ENCODE results near the gene CCDC121.
A peak's percentile ranks its signal among the peaks of the same experiment; 100 is the strongest.
"Not testable (repeated sequence)": the region's sequence is repeated elsewhere in the genome, so short reads cannot be mapped to it uniquely, and the experiment has no call there.

CCDC121 gene

DNA sequence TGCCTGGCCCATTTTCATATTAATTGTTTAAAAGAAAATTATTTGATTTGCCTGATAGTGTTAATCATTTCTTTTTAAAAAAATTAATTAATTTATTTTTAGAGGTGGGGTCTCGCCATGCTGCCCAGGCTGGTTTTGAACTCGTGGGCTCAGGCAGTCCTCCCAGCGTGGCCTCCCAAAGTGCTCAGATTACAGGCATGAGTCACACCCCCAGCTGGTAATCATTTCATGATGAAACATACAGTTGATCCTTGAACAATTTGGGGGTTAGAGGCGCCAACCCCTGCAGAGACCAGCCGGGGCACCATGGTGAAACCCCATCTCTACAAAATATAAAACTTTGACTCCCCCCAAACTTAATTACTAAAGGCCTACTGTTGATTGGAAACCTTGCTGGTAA lies 8.0 kb upstream of the CCDC121 start:
- DNase-seq: peak; percentile 20

DNA sequence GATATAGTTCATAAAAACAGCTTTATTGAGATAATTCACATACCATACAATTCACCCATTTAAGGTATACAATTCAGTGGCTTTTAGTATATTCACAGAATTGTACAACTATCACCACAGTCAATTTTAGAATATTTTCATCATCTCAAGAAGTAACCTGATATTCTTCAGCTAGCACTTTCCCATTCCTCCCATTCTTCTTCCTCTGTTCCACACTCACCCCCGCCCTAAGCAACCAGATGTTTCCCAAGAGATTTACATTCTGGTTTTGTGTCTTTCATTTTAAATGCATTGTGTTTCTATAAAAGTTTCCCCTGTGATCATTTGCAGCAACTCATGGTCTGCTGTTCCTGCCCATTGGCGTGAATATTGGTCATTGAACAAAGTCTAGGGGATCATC lies 5.5 kb upstream of the CCDC121 start:
- DNase-seq: no peak

DNA sequence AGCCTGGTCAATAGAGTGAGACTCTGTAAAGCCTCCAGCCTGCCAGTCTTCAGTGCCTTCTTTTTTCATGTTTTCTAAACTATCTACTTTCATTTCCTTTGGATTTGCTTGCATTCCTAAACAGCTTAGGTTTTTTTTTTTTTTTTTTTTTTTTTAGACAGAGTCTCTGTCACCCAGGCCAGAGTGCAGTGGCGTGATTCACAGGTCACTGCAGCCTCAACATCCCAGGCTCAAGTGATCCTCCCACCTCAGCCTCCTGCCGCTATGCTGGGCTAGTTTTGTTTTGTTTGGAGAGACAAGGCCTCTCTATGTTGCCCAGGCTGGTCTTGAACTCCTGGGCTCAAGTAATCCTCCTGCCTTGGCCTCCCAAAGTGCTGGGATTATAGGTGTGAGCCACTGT lies 1.4 kb upstream of the CCDC121 start:
- DNase-seq: not testable (repeated sequence)

DNA sequence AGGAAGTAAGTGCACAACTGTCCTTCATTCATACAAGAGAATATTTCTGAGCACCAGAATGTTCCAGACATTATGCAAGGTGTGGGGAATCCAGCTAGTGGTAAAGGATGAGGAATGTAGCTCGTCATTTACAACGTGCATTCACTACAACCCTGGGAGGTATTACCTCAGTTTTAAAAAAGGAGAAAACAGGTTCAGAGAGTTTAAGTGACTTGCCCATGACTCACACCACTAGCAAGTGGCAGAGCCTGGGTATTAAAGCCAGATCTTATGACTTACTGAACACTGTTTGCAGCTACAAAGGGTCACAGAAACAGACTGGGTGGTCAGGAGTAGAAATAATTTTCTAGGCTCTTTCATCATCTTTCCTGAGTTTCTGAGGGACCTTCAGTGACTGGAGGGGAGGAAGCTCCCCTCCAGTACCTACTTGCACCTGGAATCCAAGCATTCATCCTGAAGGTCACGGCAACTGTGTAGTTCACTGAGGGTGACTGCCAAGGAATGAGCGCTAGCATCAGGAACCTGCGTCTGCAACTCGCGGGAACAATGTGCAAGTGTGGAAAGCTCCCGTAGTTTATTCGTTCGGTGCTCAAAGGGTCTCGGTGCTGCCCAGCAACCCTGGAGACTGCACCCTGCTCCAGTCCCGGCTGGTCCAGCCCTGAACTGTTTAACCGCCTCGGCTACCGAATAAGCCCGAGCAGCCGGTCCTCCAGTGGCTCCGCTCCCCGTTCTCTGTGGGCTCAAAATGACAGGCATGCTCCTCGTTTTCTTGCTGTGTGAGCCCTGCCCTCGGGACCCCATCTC lies 647 bp downstream of the CCDC121 start:
- DNase-seq: peak; percentile 79

DNA sequence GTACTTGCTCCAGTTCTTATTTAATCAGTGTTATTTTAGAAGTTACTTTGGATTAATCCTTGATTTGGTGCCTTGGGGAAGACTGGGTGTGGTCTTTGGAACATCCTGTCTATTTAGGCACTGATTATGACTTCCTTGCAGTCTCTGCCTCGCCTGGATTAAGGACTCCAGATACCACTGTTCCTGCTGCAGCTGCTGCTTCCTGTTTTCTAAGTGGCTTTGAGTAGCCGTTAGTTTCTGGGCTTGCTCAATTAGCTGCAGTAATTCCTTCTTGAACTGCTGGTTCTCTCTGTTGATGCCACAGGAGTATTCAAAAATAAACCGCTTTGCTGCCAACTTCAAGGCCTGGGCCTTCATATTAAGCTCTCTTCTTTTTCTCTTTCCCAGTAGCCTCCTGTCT lies 1.9 kb downstream of the CCDC121 start:
- not testable (repeated sequence) for DNase-seq

DNA sequence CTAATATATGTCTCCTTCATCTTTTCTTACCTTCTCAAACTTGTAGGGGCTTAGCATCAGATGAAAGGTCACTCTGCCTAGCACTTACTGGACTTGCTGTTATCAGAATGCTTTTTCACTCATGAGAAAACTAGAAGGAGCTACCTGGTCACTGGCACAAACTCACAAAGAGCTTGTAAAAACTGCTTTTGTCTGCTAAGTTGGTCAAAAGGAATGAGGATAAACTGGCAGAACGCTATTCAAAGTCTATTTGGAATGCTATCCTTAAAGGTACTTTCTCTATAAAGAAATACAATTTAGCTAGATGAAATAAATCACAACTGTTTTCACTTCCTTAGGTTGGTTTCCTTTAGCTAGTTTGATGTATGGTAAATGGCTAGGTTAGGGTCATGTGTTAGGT lies 2.5 kb downstream of the CCDC121 start:
- DNase-seq: not testable (repeated sequence)

DNA sequence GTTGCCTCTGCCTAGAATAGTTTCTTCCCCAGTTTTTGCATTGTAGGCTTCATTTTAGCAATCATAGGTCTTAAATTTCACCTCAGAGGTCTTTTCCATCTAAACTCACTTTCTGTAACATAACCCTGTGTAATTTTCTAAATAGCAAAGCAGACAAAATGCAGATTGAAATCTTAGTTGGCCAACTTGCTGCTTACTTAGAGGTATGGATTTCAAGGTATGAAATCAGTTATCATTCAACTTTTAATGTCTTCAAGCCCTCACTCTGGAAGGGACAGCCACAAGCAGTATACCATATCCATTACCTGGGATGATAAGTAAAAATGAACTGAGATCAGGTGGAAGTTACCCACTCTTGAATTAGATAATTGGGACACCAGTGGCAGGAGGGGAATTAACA lies 3.9 kb downstream of the CCDC121 start:
- no peak for DNase-seq

DNA sequence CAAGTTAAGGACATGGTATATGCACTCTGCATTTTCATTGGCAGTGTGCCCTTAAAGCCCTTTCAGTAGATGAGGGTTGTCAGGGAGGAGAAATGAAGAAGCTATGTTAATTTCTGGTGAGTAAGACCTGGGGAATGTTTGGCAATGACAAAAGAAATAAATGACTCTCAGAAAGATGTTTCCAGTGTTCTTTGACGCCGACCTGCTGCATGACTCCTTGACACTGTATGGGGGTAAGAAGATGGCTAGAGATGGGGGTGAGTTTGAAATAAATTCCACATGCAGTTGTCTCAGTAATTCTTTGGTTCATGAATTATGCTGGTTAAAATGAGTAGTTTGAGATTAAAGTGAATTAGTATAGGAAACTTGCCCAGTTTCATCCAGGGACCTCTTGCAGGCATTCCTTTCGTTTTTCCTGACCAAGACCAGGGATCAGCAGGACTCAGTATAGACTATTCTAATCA lies 5.9 kb downstream of the CCDC121 start:
- peak; percentile 91 for DNase-seq

DNA sequence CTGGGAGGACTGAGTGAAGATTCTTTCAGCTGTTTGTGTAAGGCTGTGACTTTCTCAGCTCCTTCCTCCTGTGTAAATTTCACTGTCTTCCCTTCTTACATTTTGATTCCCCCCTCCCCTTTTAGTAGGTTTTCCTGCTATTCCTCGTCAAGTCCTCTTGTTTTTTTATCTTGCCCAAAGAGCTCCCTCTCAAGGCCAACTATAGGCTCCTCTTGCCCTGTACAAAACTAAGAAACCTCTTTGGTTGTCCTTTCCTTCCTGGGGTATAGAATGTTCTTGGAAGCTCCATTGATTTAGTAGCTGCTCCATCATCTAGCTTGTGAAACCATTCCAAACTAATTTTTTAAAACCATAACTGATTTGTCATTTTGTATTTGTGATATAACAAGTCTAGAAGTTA lies 7.3 kb downstream of the CCDC121 start:
- no peak for DNase-seq

DNA sequence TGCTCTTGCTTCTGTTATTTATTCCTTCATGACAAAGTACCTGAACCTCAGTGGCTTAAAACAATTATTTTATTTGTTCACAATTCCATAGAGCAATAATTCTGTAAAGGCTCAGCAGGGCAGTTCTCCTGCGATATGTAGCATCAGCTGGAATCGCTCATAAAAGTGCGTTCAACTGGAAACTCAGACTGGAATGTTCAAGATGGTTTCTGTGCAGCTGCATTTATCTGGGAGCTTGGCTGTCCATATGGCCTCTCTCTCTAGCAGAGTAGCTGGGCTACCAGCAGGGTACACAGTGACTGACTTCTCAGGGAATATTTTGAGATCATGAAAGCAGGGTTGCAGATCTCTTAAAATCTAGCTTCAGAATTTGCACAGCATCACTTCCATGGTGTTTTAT lies 13.5 kb downstream of the CCDC121 start:
- no peak for DNase-seq

DNA sequence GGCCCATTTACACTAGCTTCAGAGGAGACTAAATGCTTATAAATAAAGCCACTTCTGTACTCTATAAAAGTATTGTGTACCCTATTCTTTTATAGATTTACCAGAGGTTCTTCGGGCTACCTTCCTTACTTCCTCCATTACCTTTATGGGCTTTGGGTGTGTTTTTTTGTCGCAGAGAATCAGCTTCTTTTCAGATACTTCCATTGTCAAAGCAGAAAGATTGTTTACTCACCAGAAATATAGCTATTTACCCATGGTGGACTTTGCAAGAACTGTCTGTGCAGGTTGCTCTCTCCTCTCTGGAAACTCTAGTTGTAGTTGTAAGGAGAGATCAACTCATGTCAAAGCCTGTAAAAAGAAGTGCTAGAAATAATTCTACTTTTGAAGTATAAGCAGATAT lies 14.8 kb downstream of the CCDC121 start:
- no peak for DNase-seq

DNA sequence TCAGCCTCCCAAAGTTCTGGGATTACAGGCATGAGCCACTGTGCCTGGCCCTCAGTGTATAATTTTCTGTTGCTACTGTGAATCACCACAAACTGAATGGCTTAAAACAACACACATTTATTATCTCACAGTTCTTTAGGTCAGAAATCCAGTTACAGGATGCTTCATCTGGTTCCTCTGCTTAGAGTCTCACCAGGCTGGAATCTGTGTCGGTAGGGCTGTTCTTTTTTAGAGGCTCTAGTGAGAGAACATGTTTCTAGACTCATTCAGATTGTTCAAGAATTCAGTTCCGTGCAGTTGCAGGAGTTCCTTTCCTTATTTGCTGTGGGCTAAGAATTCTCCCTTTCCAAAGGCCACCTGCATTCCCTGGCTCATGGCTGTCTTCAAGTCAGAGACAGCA lies 22.2 kb downstream of the CCDC121 start:
- DNase-seq: no peak

DNA sequence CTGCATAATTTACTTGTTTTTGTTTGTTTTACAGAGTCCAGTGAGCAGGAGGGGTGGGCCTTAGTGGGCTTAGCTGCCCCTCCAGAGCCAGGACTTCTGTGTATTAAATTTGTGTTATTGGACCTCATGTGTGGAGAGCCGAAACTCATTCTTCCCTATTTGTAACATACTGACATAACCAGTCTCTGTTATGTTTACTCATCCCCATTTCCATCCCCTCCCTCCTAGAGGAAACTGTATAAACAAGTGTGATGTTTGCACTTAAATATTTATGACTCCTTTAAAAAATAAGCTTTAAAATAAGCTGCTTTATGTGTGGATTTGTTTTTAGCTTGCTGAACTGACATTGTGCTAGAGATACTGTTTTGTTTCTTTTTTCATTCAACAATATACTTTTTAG lies 32.2 kb downstream of the CCDC121 start:
- no peak for DNase-seq

DNA sequence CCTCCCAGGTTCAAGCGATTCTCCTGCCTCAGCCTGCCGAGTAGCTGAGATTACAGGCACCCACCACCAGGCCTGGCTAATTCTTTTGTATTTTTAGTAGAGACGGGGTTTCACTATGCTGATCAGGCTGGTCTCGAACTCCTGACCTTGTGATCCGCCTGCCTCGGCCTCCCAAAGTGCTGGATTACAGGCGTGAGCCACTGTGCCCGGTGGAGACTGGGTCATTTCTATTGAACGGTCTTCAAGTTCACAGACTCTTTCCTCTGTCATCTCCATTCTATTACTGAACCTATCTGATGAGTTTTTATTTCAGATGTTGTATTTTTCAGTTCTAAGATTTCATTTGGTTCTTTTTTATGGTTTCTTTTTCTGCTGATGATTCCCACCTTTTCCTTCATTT lies 33.4 kb downstream of the CCDC121 start:
- not testable (repeated sequence) for DNase-seq

DNA sequence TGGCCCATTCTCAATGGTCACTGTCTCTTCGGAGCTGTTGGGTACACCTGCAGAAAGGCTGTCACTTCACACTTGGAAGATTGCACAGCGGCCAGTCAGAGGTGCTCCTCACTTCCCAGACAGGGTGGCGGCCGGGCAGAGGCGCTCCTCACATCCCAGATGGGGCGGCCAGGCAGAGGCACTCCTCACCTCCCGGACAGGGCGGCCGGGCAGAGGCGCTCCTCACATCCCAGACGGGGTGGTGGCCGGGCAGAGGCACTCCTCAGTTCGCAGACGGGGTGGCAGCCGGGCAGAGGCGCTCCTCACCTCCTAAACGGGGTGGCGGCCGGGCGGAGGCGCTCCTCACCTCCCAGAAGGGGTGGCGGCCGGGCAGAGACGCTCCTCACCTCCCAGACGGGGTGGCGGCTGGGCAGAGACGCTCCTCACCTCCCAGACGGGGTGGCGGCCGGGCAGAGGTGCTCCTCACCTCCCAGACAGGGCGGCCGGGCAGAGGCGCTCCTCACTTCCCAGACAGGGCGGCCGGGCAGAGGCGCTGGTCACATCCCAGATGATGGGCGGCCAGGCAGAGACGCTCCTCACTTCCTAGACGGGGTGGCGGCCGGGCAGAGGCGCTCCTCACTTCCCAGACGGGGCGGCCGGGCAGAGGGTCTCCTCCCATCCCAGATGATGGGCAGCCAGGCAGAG lies 34.6 kb downstream of the CCDC121 start:
- DNase-seq: not testable (repeated sequence)

DNA sequence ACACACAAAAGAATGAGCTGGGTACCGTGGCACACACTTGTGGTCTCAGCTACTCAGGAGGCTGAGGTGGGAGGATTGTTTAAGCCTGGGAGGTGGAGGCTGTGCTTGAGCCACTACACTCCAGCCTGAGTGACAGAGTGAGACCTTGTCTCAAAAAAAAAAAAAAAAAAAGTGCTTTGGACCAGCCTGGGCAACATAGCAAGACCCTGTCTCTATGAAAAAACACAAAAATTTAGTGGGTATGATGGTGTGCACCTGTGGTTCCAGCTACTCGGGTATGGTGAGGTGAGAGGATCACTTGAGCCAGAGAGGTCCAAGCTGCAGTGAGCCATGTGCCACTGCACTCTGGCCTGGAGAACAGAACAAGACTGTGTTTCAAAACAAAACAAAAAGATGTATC lies 35.6 kb downstream of the CCDC121 start:
- no peak for DNase-seq

DNA sequence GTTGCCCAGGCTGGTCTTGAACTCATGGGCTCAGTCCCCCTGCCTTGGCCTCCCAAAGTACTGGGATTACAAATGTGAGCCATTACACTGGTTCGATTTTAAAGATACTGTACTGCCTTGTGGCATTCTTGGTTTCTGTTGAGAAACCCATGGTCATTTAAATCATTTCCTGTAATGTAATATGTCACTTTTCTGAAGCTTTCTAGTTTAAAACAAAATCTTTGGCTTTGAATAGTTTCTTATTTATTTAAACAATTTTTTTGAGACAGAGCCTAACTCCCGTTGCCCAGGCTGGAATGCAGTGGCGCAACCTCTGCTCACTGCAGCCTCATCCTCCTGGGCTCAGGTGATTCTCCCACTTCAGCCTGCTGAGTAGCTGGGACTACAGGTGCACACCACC lies 37.1 kb downstream of the CCDC121 start:
- no peak for DNase-seq

DNA sequence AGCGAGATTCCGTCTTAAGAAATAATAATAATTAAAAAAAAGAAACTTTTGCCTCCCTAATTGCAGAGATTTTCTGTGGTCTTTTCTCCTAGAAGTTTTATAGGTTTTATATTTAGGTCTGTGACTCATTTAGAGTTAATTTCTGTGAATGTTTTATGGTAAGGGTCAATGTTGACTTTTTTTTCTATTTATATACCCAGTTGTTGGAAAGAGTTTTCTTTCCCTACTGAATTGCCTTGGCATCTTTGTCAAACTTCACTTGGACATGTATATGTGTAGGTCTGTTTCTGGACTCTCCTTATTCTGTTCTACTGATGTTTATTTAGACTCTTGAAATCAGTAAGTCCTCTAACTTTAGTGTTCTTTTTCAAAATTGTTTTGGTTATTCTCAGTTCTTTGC lies 40.5 kb downstream of the CCDC121 start:
- no peak for DNase-seq

DNA sequence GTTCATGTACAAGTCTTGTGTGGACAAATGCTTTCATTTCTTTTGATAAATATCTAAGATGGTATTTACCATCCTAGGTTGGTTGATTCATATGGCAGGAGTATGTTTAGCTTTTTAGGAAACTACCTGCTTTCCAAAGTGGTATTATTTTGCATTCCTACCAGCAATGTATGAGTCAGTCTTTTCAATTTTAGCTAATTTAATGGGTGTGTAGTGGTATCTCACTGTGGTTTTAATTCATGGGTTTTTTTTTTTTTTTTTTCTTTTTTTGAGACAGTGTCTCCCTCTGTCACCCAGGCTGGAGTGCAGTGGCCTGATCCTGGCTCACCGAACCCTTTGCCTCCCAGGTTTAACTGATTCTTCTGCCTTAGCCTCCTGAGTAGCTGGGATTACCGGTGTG lies 41.8 kb downstream of the CCDC121 start:
- no peak for DNase-seq

DNA sequence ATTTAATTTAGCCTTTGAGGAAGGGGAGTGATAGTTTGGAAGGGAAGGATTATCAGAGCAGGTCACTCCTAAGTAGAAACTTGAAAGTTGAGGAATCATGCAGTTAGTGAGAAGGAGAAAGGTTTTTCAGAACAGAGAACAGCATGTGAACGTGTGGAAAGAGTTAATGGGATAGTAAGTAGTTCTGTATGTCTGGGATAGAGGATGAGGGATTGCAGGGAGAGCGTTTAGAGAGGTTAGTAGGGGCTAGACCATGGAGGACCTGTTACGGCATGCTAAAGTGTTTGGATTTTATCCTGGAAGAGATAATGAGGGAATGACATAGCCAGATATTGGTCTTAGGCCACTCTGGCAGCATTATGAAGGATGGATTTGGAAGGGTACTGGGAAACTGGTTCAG lies 44.2 kb downstream of the CCDC121 start:
- no peak for DNase-seq

DNA sequence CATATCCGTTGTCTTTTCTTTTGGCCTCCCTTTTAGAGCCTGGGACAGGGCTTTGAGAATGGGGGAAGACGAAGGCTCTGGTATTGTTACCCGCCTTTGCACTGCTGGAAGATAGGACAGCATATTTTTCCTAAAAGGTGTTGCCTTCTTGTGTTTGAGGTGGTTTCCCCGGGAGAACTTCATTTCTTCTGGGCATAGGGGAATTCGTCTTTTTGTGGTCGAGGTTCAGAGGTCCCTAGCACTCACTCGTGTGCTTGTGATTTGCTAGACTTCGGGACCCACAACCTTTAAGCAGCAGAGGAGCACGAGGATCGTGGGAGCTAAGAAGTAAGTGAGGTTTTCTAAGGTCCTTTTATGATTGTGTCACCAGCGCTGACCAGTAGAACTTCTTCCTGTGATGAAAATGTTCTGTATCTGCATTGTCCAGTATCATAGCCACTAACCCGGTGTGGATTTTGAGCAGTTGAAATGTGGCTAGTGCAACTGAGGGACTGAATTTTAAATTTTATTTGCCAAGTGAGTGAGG lies 45.4 kb downstream of the CCDC121 start:
- DNase-seq: no peak

DNA sequence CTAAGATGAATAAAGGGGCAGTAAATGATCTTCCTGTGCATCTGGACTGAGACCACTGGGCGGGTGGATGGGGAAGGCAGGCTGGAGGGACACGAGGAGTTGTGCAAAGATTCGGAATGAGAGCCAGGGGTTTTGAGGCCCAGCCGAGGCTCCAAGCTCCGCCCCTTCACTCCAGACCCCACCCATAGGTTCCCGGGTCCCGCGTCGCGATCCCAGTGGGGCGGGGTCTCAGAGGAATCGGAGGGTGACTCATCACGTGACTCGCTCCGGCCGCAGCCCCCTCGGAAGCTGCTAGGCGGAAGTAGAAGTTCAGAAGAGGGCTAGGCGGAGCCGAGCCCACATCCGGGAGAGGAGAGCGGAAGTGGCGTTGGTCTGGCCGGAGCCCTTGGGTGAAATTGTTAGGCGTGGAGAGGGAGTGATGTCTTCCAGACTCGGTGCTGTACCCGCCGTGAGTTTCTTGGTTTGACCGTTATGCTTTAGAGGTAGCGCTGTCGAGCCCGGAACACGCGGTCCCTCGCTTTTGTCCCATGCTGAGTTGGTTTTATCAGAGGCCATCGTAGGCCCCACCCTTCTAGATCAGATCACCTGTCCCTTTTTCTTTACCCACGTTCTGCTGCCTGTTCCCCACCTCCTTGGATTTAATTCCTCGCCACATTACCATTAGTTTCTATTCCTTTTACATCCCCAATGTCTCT lies 46.0 kb downstream of the CCDC121 start, which contains the start of gene ZNF512:
Gene ZNF512 (plus strand): TSS at position 348 of the 695 bp plus-strand sequence. CDS start 71 bp downstream, at position 419.
- DNase-seq: peak; percentile 97

DNA sequence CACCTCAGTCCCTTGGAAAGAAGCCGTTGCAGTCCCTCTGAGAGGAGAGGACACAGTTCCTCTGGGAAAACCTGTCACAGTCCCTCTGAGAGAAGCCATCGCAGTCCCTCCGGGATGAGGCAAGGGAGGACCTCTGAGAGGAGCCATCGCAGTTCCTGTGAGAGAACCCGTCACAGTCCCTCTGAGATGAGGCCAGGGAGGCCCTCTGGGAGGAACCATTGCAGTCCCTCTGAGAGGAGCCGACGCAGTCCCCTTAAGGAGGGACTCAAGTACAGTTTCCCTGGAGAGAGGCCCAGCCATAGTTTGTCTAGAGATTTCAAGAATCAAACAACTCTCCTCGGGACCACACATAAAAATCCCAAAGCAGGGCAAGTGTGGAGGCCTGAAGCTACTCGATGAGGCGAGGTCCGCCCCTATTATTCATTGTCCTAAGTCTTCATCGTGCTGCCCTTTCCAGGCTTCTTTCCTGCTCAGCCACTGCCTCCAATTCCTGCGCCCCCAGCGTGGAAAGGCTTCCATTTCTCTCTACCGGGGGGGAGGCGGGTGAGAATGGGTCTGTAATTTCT lies 46.6 kb downstream of the CCDC121 start:
- DNase-seq: no peak
